Measurements from ENCODE around the gene XPO6.

GRCh38 chr16:28093385-28093725, 118.4 kb downstream of the XPO6 start:
- no peak for TF ChIP-seq CTCF (optimal IDR thresholded peaks at IDR 0.05 in 1 of 3, IDR thresholded peaks at IDR 0.05 in 1 of 3, conservative IDR thresholded peaks at IDR 0.05 in 1 of 3; ENCODE audit: extremely low read depth in 1 of 3, insufficient read depth in 2 of 3, low read length in 3 of 3)
- TF ChIP-seq EZH2 (IDR thresholded peaks at IDR 0.05; ENCODE audit: low read length): no peak
